ENCODE results near the gene OTUB2. TPM values are rescaled to one million over a fixed set of nuclear protein-coding genes. Genes with fewer than 3 reads are reported as not detected.

OTUB2 gene
- total RNA-seq, 2 experiments from 2014 or later, result 2.0 to 2.9 TPM

DNA sequence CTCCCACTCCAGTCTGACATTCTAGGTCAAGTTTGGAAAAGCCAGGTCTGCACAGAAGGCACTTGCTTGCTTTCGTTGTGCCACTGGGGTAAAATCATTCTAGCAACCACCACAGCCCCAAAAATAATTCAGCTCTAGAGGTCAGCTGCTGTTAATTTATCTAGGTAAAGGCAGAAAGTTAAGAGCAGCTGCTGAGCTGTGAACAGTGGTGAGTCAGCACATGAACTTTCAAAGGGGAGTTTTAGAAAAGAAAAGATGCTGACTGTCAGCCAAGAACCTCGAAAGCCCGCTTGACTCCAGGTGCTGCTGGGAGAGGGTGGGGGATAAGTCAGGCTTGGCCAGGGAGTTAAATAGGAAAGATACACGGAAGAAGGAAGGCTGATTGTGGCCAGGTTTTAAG, 16.4 kb upstream of the OTUB2 start:
- no peaks in the 10 kb centered on the region for H3K27me3 Mint-ChIP-seq
- ChIA-PET POLR2A (no interaction called here), CTCF (interaction anchor here (0.6 to 14.2 kb wide), 4 partner anchors 8 to 72 kb away, joined by 3 to 202 read pairs (median 4); no protein-coding TSS in a partner anchor)
- H3K4me1 Mint-ChIP-seq (ENCODE audit: low read depth), result peaks cover 46% of the 10 kb centered on the region
- no peaks in the 10 kb centered on the region for H3K36me3 Mint-ChIP-seq
- H3K27ac Mint-ChIP-seq, result no peak overlapping the region
- H3K9me3 Mint-ChIP-seq, result no peaks in the 10 kb centered on the region
- peak; percentile 32 for DNase-seq
- intact Hi-C loops (cut with micrococcal nuclease), result no loop called here
- no peak overlapping the region for H3K4me3 Mint-ChIP-seq

- H3K27me3 Mint-ChIP-seq, result no peaks in the 10 kb centered on the region
- H3K4me3 Mint-ChIP-seq, result no peak overlapping the region
- ChIA-PET POLR2A (no interaction called here), CTCF (interaction anchor here (1.0 to 14.2 kb wide), 4 partner anchors 11 to 72 kb away, joined by 3 to 202 read pairs (median 6); no protein-coding TSS in a partner anchor)
- H3K9me3 Mint-ChIP-seq, result no peaks in the 10 kb centered on the region
- peaks cover 43% of the 10 kb centered on the region for H3K4me1 Mint-ChIP-seq (ENCODE audit: low read depth)
- H3K27ac Mint-ChIP-seq, result no peak overlapping the region
- DNase-seq, result no peak
- intact Hi-C loops (cut with micrococcal nuclease), result no loop called here
- no peaks in the 10 kb centered on the region for H3K36me3 Mint-ChIP-seq
Measured at GRCh38 chr14:94010625-94011024, 15.5 kb upstream of the OTUB2 start.

DNA sequence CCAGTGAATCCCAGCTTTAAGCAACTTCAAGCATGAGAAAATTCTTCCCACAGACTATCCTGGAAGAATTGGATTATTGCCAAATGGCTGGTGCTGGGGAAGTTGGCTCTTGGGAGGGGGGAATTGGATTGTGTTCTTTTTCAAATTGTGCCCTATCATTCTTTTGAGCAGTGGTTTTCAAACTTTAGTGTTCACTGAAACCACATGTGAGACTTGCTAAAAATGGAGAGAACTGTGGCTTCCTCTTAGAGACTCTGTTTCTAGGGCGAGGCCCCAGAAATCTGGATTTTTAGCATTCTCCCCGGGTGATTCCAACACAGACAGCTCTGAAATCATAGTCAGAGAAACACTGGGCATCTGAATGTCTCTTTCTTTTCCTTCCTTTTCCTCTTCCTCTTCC, 14.3 kb upstream of the OTUB2 start:
- Mint-ChIP-seq H3K9me3 (no peaks in the 10 kb centered on the region), H3K27me3 (no peaks in the 10 kb centered on the region), H3K4me3 (no peak overlapping the region), H3K36me3 (no peaks in the 10 kb centered on the region), H3K4me1 (ENCODE audit: low read depth) (peaks cover 43% of the 10 kb centered on the region), H3K27ac (peak overlapping the region; percentile 61)
- CTCF ChIA-PET, result interaction anchor here (0.7 to 14.2 kb wide), 9 partner anchors 9 to 125 kb away, joined by 3 to 202 read pairs (median 4); partner anchors contain the start of gene CCDC197
- intact Hi-C loops (cut with micrococcal nuclease), result loop anchor here (2.0 kb wide), 1 partner anchor 15 kb away; the partner anchor contains the start of gene OTUB2
- POLR2A ChIA-PET, result interaction anchor here (1.0 kb wide), 1 partner anchor 17 kb away, joined by 3 read pairs; no protein-coding TSS in a partner anchor
- DNase-seq, result peak; percentile 35

DNA sequence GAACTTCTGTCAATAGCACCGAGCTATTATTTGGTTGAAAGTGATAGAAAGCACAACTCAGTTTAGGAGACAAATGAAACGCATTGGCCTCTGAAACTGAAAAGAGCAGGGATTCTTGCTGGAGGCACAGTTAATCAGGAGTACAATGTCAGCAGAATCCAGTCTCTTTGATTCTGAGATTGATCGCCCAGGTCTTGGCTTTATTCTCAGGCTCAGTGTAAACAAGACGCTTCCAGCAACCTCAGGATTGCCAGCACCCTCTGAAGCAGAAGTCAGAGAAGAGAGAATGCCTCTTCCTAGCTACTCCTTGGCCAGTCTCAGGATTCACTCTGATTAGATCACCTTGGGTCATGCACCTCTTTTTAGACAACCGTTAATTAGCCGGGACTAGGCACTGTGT, 11.8 kb upstream of the OTUB2 start:
- no peak for DNase-seq
- Mint-ChIP-seq H3K4me3 (no peak overlapping the region), H3K36me3 (no peaks in the 10 kb centered on the region), H3K4me1 (ENCODE audit: low read depth) (peaks cover 28% of the 10 kb centered on the region), H3K27me3 (no peaks in the 10 kb centered on the region), H3K27ac (no peak overlapping the region), H3K9me3 (no peaks in the 10 kb centered on the region)
- CTCF ChIA-PET, result interaction anchor here (0.9 to 14.2 kb wide), 4 partner anchors 11 to 118 kb away, joined by 3 to 202 read pairs (median 3); no protein-coding TSS in a partner anchor
- intact Hi-C loops (cut with micrococcal nuclease), result no loop called here
- POLR2A ChIA-PET, result no interaction called here

DNA sequence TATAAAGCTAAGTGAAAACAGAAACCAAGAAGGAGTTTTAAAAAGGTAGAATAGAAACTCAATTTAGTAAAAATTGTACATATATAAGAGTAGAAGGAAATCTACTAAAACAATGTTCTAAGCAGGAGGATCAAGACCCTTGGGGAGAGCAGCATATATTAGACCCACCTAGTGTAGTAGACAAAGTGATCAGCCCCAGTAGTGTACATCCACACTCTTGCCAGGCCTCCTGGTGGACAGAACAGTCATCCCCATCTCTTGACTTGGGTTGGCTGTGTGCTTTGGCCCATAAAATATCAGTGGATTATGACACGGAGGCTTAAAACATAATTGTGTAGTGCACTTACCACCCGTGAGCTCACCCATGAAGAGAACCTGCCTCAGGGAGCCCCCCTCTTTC, 10.9 kb upstream of the OTUB2 start:
- H3K27me3 Mint-ChIP-seq, result no peaks in the 10 kb centered on the region
- POLR2A ChIA-PET, result no interaction called here
- H3K27ac Mint-ChIP-seq, result no peak overlapping the region
- H3K9me3 Mint-ChIP-seq, result no peaks in the 10 kb centered on the region
- no peak for DNase-seq
- H3K4me1 Mint-ChIP-seq (ENCODE audit: low read depth), result peaks cover 22% of the 10 kb centered on the region
- no peaks in the 10 kb centered on the region for H3K36me3 Mint-ChIP-seq
- H3K4me3 Mint-ChIP-seq, result no peak overlapping the region
- intact Hi-C loops (cut with micrococcal nuclease), result no loop called here
- CTCF ChIA-PET, result interaction anchor here (0.8 to 14.2 kb wide), 5 partner anchors 13 to 121 kb away, joined by 3 to 202 read pairs (median 3); no protein-coding TSS in a partner anchor

DNA sequence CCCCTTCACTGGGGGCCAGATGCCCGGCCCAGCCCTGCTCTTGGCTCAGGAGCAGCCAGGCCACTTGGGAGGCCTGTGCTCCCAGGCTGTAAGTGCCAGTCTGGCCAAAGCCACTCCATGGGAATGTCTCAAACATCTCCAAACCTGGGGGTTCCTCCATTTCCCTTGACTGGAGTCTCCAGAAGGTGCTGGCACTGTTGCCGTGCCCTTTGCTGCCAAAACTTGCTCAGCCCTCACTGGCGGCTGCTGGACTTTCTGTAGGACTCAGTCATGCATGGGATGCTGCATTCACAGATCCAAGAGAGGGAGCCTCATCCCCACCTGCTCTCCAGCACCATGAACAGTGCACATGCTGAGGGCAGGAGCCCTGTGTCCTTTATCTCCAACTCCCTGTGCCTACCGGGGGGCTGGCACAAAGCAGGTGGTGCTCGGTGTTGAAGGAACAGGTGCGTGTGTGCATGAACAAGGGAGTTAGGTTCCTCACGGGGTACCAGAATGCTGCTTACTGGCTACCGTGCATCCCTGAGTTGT, 9.6 kb upstream of the OTUB2 start:
- Mint-ChIP-seq H3K36me3 (no peaks in the 10 kb centered on the region), H3K9me3 (no peaks in the 10 kb centered on the region), H3K27me3 (no peaks in the 10 kb centered on the region), H3K27ac (no peak overlapping the region), H3K4me1 (ENCODE audit: low read depth) (peaks cover 20% of the 10 kb centered on the region), H3K4me3 (no peak overlapping the region)
- ChIA-PET POLR2A (no interaction called here), CTCF (interaction anchor here (0.9 to 8.7 kb wide), 4 partner anchors 12 to 77 kb away, joined by 3 to 71 read pairs (median 6); no protein-coding TSS in a partner anchor)
- intact Hi-C loops (cut with micrococcal nuclease), result no loop called here
- DNase-seq, result no peak

- Mint-ChIP-seq H3K4me1 (ENCODE audit: low read depth) (peaks cover 27% of the 10 kb centered on the region), H3K27me3 (no peaks in the 10 kb centered on the region), H3K27ac (no peak overlapping the region), H3K9me3 (no peaks in the 10 kb centered on the region), H3K4me3 (no peak overlapping the region), H3K36me3 (no peaks in the 10 kb centered on the region)
- intact Hi-C loops (cut with micrococcal nuclease), result no loop called here
- ChIA-PET POLR2A (no interaction called here), CTCF (interaction anchor here (0.7 to 8.7 kb wide), 3 partner anchors 8 to 79 kb away, joined by 3 to 71 read pairs (median 3); no protein-coding TSS in a partner anchor)
- no peak for DNase-seq
Measured at GRCh38 chr14:94018308-94018707, 7.8 kb upstream of the OTUB2 start.

DNA sequence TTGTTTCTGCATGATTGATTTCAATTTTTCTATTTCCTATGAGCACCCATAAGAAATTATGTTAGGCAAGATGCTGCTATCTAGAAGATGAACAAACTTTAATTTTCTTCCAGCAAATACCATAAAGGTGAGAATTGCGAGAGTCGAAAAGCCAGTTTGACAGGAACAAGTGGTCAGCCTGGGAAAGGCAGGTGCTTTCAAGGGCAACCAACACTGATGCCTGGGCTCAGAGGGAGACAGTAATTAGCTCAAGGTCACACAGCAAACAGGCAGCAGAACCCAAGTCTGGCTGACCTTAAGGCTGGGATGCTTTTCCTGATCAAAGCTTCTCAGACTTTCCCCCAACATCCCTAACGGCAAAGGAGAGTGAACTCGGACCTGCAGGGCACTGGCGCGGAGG, 6.8 kb upstream of the OTUB2 start:
- DNase-seq, result no peak
- Mint-ChIP-seq H3K27me3 (no peaks in the 10 kb centered on the region), H3K9me3 (no peaks in the 10 kb centered on the region), H3K36me3 (no peaks in the 10 kb centered on the region), H3K4me3 (no peak overlapping the region), H3K4me1 (ENCODE audit: low read depth) (peaks cover 27% of the 10 kb centered on the region), H3K27ac (no peak overlapping the region)
- ChIA-PET CTCF (interaction anchor here (0.6 to 8.7 kb wide), 5 partner anchors 18 to 184 kb away, joined by 3 to 71 read pairs (median 4); no protein-coding TSS in a partner anchor), POLR2A (no interaction called here)
- intact Hi-C loops (cut with micrococcal nuclease), result no loop called here

- H3K36me3 Mint-ChIP-seq, result no peaks in the 10 kb centered on the region
- H3K4me3 Mint-ChIP-seq, result no peak overlapping the region
- no peak for DNase-seq
- no peaks in the 10 kb centered on the region for H3K9me3 Mint-ChIP-seq
- ChIA-PET POLR2A (interaction anchor here (1.5 kb wide), 1 partner anchor 49 kb away, joined by 3 read pairs; no protein-coding TSS in a partner anchor), CTCF (interaction anchor here (1.0 to 8.7 kb wide), 8 partner anchors 9 to 116 kb away, joined by 3 to 71 read pairs (median 10); no protein-coding TSS in a partner anchor)
- H3K27me3 Mint-ChIP-seq, result no peaks in the 10 kb centered on the region
- intact Hi-C loops (cut with micrococcal nuclease), result no loop called here
- H3K4me1 Mint-ChIP-seq (ENCODE audit: low read depth), result peaks cover 27% of the 10 kb centered on the region
- H3K27ac Mint-ChIP-seq, result no peak overlapping the region
Measured at GRCh38 chr14:94020267-94020666, 5.9 kb upstream of the OTUB2 start.

DNA sequence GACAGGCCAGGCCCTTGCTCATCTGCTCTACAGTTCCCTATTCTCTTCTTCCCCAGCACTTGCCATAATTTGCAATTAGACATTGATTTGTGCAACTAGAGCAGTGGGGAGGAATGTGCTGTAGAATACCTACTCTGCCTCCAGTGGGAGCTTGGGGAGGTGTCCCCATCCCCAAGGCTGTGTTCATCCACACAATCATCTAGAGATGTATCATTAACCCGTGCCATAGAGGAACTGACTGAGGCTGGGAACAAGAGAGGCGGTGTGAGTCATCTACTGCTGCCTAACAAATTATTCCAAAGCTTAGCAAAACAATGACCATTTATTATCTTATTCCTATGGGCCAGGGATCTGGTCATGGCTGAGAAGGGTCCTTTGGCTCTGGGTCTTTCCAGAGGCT, 5.1 kb upstream of the OTUB2 start:
- peak overlapping the region; percentile 70 for H3K27ac Mint-ChIP-seq

DNA sequence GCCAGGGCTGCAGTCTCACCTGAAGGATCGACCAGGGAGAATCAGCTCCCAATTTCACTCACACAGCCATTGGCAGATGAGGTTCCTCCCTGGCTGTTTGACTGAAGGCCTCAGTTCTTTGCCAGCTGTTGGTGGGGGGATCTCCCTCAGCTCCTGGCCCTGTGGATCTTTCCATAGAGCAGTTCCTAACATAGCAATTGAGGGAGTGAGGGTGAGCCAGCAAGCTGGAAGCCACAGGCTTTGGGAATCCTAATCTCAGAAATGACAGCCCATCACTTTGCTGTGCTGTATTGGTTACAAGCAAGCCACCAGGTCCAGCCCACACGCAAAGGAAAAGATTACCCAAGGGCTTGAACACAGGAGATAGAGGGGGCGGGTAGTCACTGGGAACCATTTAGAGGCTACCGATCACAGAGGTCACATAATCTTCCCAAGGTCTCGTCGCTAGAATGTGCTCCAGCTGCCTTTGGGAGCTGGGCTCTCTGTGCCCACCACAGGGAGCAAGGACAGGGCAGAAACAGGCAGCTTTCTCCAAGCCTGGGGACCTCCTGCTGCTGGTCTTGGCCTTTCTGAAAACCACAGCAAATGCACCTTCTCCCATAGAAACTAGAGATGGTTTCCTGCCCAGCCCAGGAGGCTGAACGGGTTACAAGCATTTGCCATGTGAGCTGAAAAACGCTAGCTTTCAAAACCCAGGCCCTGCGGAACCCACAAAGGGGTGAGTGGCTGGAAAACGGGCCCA, 4.6 kb upstream of the OTUB2 start:
- no peak overlapping the region for H3K4me3 Mint-ChIP-seq
- ChIA-PET CTCF (interaction anchor here (0.8 to 8.7 kb wide), 14 partner anchors 10 to 115 kb away, joined by 3 to 71 read pairs (median 6); partner anchors contain the start of genes DDX24 and IFI27L1), POLR2A (interaction anchor here (1.2 to 2.0 kb wide), 5 partner anchors 43 to 82 kb away, joined by 3 to 11 read pairs (median 4); no protein-coding TSS in a partner anchor)
- intact Hi-C loops (cut with micrococcal nuclease), result no loop called here
- no peaks in the 10 kb centered on the region for H3K36me3 Mint-ChIP-seq
- H3K9me3 Mint-ChIP-seq, result no peaks in the 10 kb centered on the region
- peaks cover 33% of the 10 kb centered on the region for H3K4me1 Mint-ChIP-seq (ENCODE audit: low read depth)
- no peaks in the 10 kb centered on the region for H3K27me3 Mint-ChIP-seq
- DNase-seq, result peak; percentile 62
- H3K27ac Mint-ChIP-seq, result peak overlapping the region; percentile 70

More for the DNA sequence above, 5.1 kb upstream of the OTUB2 start:
- CTCF ChIA-PET, result interaction anchor here (0.8 to 8.7 kb wide), 14 partner anchors 10 to 116 kb away, joined by 3 to 71 read pairs (median 6); partner anchors contain the start of genes DDX24 and IFI27L1
- peaks cover 31% of the 10 kb centered on the region for H3K4me1 Mint-ChIP-seq (ENCODE audit: low read depth)
- intact Hi-C loops (cut with micrococcal nuclease), result no loop called here
- no peaks in the 10 kb centered on the region for H3K9me3 Mint-ChIP-seq
- no peaks in the 10 kb centered on the region for H3K36me3 Mint-ChIP-seq
- H3K27me3 Mint-ChIP-seq, result no peaks in the 10 kb centered on the region
- POLR2A ChIA-PET, result interaction anchor here (1.2 to 2.0 kb wide), 5 partner anchors 43 to 81 kb away, joined by 3 to 11 read pairs (median 4); no protein-coding TSS in a partner anchor
- peak; percentile 36 for DNase-seq
- no peak overlapping the region for H3K4me3 Mint-ChIP-seq
